NT2/D1 (cell line): ENCODE data around the gene CXXC5.

Experiments
- SUZ12 ChIP-seq: IDR thresholded peaks from 2 replicates; pipeline ENCODE4 v1.6.1; 2011; ENCODE audit not compliant: insufficient read length, insufficient read depth; ENCODE audit errors: extremely low read depth
- YY1 ChIP-seq: IDR thresholded peaks from 2 replicates; pipeline ENCODE4 v1.6.1; 2011; ENCODE audit not compliant: insufficient read length, insufficient read depth
- ZNF274 ChIP-seq: IDR thresholded peaks from 2 replicates; pipeline ENCODE4 v1.6.1; 2011; ENCODE audit warnings: mild to moderate bottlenecking, low read depth, low read length

DNA sequence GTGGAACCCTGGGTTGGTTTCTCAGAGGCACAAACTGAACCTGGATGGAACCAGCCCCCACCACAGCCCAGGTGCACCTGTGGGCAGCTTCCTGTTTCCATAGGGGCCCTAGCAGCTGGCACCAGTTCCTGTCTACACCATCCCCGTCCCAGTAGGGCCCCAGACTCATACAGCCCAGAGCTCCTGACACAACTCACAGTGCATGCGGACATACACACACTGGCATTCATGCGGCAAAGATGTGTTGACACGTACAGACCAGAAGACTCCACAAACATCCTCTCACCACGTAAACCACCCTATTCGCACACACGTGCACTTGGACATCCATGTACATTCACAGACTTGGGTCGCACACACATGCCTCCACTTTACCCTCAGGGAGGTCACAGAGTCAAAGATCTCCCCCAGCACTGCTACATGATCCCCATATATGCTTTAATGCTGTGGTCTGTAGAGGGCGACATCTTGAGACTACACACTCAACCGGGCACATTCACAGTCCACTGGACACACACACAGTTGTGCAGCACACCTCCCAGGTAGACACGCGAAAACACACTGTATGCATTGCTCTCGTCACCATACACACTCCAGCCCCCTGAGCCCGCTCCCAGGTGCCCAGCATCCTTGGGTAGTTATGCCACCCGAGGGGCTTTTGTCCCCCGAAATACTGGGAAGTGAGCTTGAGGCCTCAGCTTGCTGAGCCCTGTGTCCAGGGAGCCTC lies 22.4 kb downstream of the CXXC5 start:
- TF ChIP-seq ZNF274 (no peak), YY1 (no peak), SUZ12 (no peak)
